Measurements from ENCODE around the gene TMEM184B.

The TMEM184B gene
- long read RNA-seq, donor 1, full-length matches to known transcripts: 37 of 37 reads
- long read RNA-seq, donor 1, partial matches to known transcripts: 0 of 37 reads
- long read RNA-seq, donor 1, other reads (novel, unspliced or antisense): 0 of 37 reads
- long read RNA-seq, donor 2, full-length matches to known transcripts: 28 of 33 reads
- long read RNA-seq, donor 2, partial matches to known transcripts: 5 of 33 reads
- long read RNA-seq, donor 2, other reads (novel, unspliced or antisense): 0 of 33 reads
- long read RNA-seq, donor 3, full-length matches to known transcripts: 21 of 21 reads
- long read RNA-seq, donor 3, partial matches to known transcripts: 0 of 21 reads
- long read RNA-seq, donor 3, other reads (novel, unspliced or antisense): 0 of 21 reads
- long read RNA-seq, donor 4, full-length matches to known transcripts: 56 of 56 reads
- long read RNA-seq, donor 4, partial matches to known transcripts: 0 of 56 reads
- long read RNA-seq, donor 4, other reads (novel, unspliced or antisense): 0 of 56 reads
- long read RNA-seq, donor 5, full-length matches to known transcripts: 42 of 42 reads
- long read RNA-seq, donor 5, partial matches to known transcripts: 0 of 42 reads
- long read RNA-seq, donor 5, other reads (novel, unspliced or antisense): 0 of 42 reads
- long read RNA-seq, donor 6, full-length matches to known transcripts: 52 of 58 reads
- long read RNA-seq, donor 6, partial matches to known transcripts: 6 of 58 reads
- long read RNA-seq, donor 6, other reads (novel, unspliced or antisense): 0 of 58 reads
- long read RNA-seq, donor 7, full-length matches to known transcripts: 71 of 71 reads
- long read RNA-seq, donor 7, partial matches to known transcripts: 0 of 71 reads
- long read RNA-seq, donor 7, other reads (novel, unspliced or antisense): 0 of 71 reads
- long read RNA-seq, donor 8, full-length matches to known transcripts: 45 of 45 reads
- long read RNA-seq, donor 8, partial matches to known transcripts: 0 of 45 reads
- long read RNA-seq, donor 8, other reads (novel, unspliced or antisense): 0 of 45 reads

GRCh38 chr22:38272373-38273134 is at the start of gene TMEM184B:
Gene TMEM184B (minus strand): TSS chr22:38273010. CDS start chr22:38247961, 25,049 bp downstream.
- peak; percentile 92 for DNase-seq

- DNase-seq: no peak
Measured at GRCh38 chr22:38320605-38321402, 48.0 kb upstream of the TMEM184B start.

- no peak for DNase-seq
Measured at GRCh38 chr22:38318792-38319773, 46.3 kb upstream of the TMEM184B start.

GRCh38 chr22:38317995-38318715 is 45.3 kb upstream of the TMEM184B start:
- DNase-seq: peak; percentile 56

GRCh38 chr22:38317122-38317994 is 44.5 kb upstream of the TMEM184B start, which contains the start of gene CSNK1E:
Gene CSNK1E (minus strand): TSS chr22:38317433. CDS start chr22:38314157, 3,276 bp downstream.
- peak; percentile 75 for DNase-seq

- peak; percentile 93 for DNase-seq
Measured at GRCh38 chr22:38316364-38317121, 43.7 kb upstream of the TMEM184B start.

DNA sequence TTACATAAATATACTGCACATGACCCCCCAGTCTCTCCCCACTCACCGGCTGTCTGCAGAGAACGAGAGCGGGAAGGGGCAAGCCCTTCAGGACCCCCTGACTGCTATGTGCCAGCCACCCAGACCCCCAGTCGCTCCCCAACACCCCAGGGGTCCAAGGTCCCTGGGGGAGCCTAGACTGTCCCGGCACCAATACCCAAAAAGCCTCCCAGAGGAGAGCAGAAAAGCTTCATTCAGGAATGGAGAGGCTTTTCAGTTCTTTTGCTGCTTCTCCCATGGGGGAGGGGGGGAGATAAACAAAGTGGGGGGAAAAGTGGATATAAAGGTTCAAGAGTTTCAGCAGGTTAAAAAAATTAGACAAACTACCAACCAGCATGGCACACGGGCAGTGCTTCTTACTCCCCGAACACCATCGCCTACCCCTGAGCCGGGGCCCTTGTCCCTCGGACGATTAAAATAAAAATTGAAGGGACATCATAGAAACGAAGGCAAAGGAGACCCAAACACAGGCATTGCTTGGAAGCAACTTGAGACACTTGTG is 43.1 kb upstream of the TMEM184B start:
- DNase-seq: no peak

GRCh38 chr22:38314933-38315822 is 42.4 kb upstream of the TMEM184B start:
- DNase-seq: peak; percentile 55

- DNase-seq: peak; percentile 23
Measured at GRCh38 chr22:38314051-38314932, 41.5 kb upstream of the TMEM184B start.

- peak; percentile 36 for DNase-seq
Measured at GRCh38 chr22:38313384-38313955, 40.7 kb upstream of the TMEM184B start.

GRCh38 chr22:38312261-38312800 is 39.5 kb upstream of the TMEM184B start:
- no peak for DNase-seq

DNA sequence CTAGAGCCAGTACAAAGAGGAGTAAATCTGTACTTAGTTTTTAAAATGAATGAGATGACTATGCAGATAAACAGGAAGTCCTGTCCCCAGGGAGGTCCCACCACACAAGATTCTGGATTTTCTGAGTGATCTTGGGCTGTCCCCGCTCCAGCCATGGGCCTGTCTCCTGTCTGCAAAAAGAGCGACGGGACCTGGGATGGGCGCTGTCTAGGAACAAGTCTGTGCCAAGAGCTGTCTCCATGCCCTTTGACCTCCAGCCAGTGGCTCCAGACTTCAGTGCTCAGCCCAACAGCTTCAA is 38.5 kb upstream of the TMEM184B start:
- no peak for DNase-seq

DNA sequence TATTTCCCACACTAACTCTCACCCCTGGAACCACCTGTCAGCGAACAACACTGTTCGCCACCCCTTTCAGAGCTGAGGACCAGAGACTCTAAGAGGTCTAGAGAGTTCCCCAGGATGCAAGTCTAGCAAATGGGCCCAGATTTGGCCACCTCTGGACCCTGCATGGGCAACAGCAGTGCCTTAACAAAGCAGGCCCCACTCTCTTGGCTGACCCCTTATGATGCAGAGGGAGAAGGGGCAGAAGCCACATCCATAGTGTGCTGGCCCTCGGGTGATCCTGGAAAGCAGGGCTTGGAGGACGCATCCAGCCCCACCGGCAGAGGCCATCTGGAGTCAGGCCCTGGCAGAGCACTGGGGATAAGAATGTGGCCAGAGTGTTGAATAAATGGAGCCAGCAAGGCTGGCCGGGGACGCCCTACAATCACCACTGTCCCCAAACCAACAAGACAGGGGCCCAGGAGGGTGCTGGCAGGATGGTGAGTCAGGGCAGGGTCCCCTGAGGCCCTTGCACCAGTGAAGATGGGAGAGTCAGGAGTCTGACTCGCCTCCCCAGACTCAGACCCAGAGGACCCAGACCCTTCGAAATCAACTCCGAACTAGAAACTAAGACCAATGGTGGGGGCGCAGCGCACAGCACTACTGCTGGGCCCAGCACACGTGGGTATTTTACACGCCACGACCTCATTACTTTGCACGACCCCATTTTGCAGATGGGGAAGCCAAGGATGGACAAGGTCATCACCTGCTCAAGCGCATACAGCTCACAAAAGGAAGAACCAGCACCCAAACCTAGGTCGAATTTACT is 37.9 kb upstream of the TMEM184B start:
- DNase-seq: no peak

Data from right kidney (tissue), 9 donors.